HepG2 (cell line): Measurements from ENCODE around the gene THADA. TPM values are rescaled to one million over a fixed set of nuclear protein-coding genes. Genes with fewer than 3 reads are reported as not detected.
A peak's percentile ranks its signal among the peaks of the same experiment; 100 is the strongest.

Experiments
- ATAC-seq: fragments of 200-7000 bp; cut with Tn5 transposase; 3 replicates; pipeline ENCODE4 v1.9.1; 2020; ENCODE audit warnings: mild to moderate bottlenecking, moderate library complexity
- BruUV-seq: library from RNA; stranded (reverse); fragments of 400-500 nt; replicated peaks from 2 replicates; lab custom pipeline; 2021; lab: Mats Ljungman, UMichigan
- CTCF ChIA-PET: fragments of 300-600 bp; formaldehyde crosslinking; extraction: SDS; loops from one replicate; lab custom pipeline; 2021; ENCODE audit warnings: low total read pairs, inconsistent platforms, low intra/inter-chr PET ratio; lab: Yijun Ruan, JAX
- POLR2A ChIA-PET: fragments of 350-600 bp; sonication (Branson Sonifier 250); formaldehyde crosslinking; loops from one replicate; lab custom pipeline; 2020; ENCODE audit warnings: antibody characterized with exemption, inconsistent platforms; lab: Yijun Ruan, JAX
- DNase-seq: peaks from one replicate; pipeline ENCODE4 v3.0.0-alpha.2; 2015; ENCODE audit warnings: low spot score
- FAIRE-seq: peaks from 3 replicates; lab custom pipeline; 2011; peaks lifted over from hg19 to GRCh38; lab: Jason Lieb, UNC
- H2AFZ ChIP-seq: one replicate; pipeline ENCODE4 v1.6.1; 2011; ENCODE audit warnings: low read length, inconsistent platforms
- H3K27ac ChIP-seq: fragments of 300-600 bp; 3 replicates; pipeline ENCODE4 v1.8.0; 2011; ENCODE audit warnings: mixed run types, mild to moderate bottlenecking, mixed read lengths, low read length, inconsistent platforms; ENCODE audit not compliant: insufficient read depth; ENCODE audit errors: extremely low read length
- H3K27me3 ChIP-seq, 2 experiments: fragments of 200-600 bp in 1 of 2; 2 replicates in 1 of 2; 3 replicates in 1 of 2; pipeline versions ENCODE4 v1.6.0 to v1.8.0; 2011; ENCODE audit warnings: low read length in 2 of 2, mild to moderate bottlenecking in 2 of 2, moderate library complexity in 2 of 2, inconsistent platforms in 1 of 2; ENCODE audit not compliant: insufficient read depth in 2 of 2, control insufficient read depth in 1 of 2
- H3K36me3 ChIP-seq, 2 experiments: fragments of 200-600 bp in 1 of 2; replicated peaks in 1 of 2; 2 replicates in 1 of 2; 3 replicates in 1 of 2; pipeline versions ENCODE4 v1.5.1 to v1.8.0; 2011; ENCODE audit warnings: low read length in 2 of 2, inconsistent platforms in 1 of 2; ENCODE audit not compliant: insufficient read depth in 2 of 2, control insufficient read depth in 1 of 2
- H3K4me1 ChIP-seq: 2 replicates; pipeline ENCODE4 v1.5.1; 2012; ENCODE audit warnings: low read length, inconsistent platforms; ENCODE audit not compliant: insufficient read depth
- H3K4me2 ChIP-seq: 2 replicates; pipeline ENCODE4 v1.6.0; 2011; ENCODE audit warnings: low read depth, low read length, inconsistent platforms
- H3K4me3 ChIP-seq, 3 experiments: fragments of 200-600 bp in 1 of 3; sonication (generic), shearing (Covaris generic) in 1 of 3; replicated peaks in 1 of 3; 2 replicates each; pipeline ENCODE4 v1.5.1; 2011 to 2016; ENCODE audit warnings: low read length in 3 of 3, inconsistent platforms in 2 of 3, low read depth in 2 of 3, mild to moderate bottlenecking in 2 of 3, control low read depth in 1 of 3, mixed read lengths in 1 of 3; ENCODE audit not compliant: insufficient read depth in 1 of 3
- H3K79me2 ChIP-seq: one replicate; pipeline ENCODE4 v1.6.1; 2011; ENCODE audit warnings: low read length, inconsistent platforms; ENCODE audit not compliant: insufficient read depth
- H3K9ac ChIP-seq: 2 replicates; pipeline ENCODE4 v1.6.0; 2011; ENCODE audit warnings: mild to moderate bottlenecking, low read depth, low read length, inconsistent platforms; ENCODE audit not compliant: insufficient read depth
- H3K9me3 ChIP-seq: 2 replicates; pipeline ENCODE4 v1.5.1; 2012; ENCODE audit warnings: mild to moderate bottlenecking, low read length
- H4K20me1 ChIP-seq: 2 replicates; pipeline ENCODE4 v1.6.0; 2011; ENCODE audit warnings: inconsistent platforms, mild to moderate bottlenecking, low read length, moderate library complexity; ENCODE audit not compliant: insufficient read depth
- CCDC6 ChIP-seq: sonication (generic); formaldehyde crosslinking; IDR thresholded peaks from 2 replicates; pipeline ENCODE4 v1.8.1; 2022; ENCODE audit warnings: mild to moderate bottlenecking, missing genetic modification reagents, moderate library complexity
- ELF1 ChIP-seq: sonication (generic); formaldehyde crosslinking; IDR thresholded peaks from 2 replicates; pipeline ENCODE4 v1.4.0; 2020; ENCODE audit warnings: missing genetic modification reagents
- GATAD1 ChIP-seq: IDR thresholded peaks from 2 replicates; pipeline ENCODE4 v1.6.1; 2016; ENCODE audit warnings: missing genetic modification reagents, missing compliant biosample characterization
- HNF4A ChIP-seq: sonication (generic); formaldehyde crosslinking; IDR thresholded peaks from 2 replicates; pipeline ENCODE4 v1.4.0; 2020; ENCODE audit warnings: missing genetic modification reagents
- JUND ChIP-seq: sonication (generic); formaldehyde crosslinking; IDR thresholded peaks from 2 replicates; pipeline ENCODE4 v1.8.0; 2022; ENCODE audit warnings: mild to moderate bottlenecking, missing genetic modification reagents
- NFYC ChIP-seq: IDR thresholded peaks from 2 replicates; pipeline ENCODE4 v1.6.1; 2016; ENCODE audit warnings: missing genetic modification reagents, missing compliant biosample characterization
- NKX3-1 ChIP-seq: sonication (generic); formaldehyde crosslinking; IDR thresholded peaks from 2 replicates; pipeline ENCODE4 v1.5.0; 2020; ENCODE audit warnings: missing genetic modification reagents
- TOPORS ChIP-seq: sonication (generic); formaldehyde crosslinking; IDR thresholded peaks from 2 replicates; pipeline ENCODE4 v1.8.0; 2023; ENCODE audit warnings: mild to moderate bottlenecking, missing genetic modification reagents
- ZMYM4 ChIP-seq: sonication (generic); formaldehyde crosslinking; IDR thresholded peaks from 2 replicates; pipeline ENCODE4 v1.8.1; 2023; ENCODE audit warnings: mild to moderate bottlenecking, missing genetic modification reagents
- ZNF101 ChIP-seq: sonication (generic); formaldehyde crosslinking; IDR thresholded peaks from 2 replicates; pipeline ENCODE4 v1.4.0; 2020; ENCODE audit warnings: mild to moderate bottlenecking, low read depth, missing genetic modification reagents, borderline replicate concordance
- ZNF17 ChIP-seq: sonication (generic); formaldehyde crosslinking; IDR thresholded peaks from 2 replicates; pipeline ENCODE4 v1.5.0; 2020; ENCODE audit warnings: mild to moderate bottlenecking, missing genetic modification reagents
- ZNF296 ChIP-seq: sonication (generic); formaldehyde crosslinking; conservative IDR thresholded peaks from 2 replicates; pipeline ENCODE4 v1.5.0; 2020; ENCODE audit warnings: mild to moderate bottlenecking, missing genetic modification reagents
- ZNF343 ChIP-seq: sonication (generic); formaldehyde crosslinking; IDR thresholded peaks from 2 replicates; pipeline ENCODE4 v1.4.0; 2020; ENCODE audit warnings: mild to moderate bottlenecking, missing genetic modification reagents
- ZNF550 ChIP-seq: sonication (generic); formaldehyde crosslinking; IDR thresholded peaks from 2 replicates; pipeline ENCODE4 v1.4.0; 2020; ENCODE audit warnings: mild to moderate bottlenecking, missing genetic modification reagents, borderline replicate concordance
- ZNF572 ChIP-seq: sonication (generic); formaldehyde crosslinking; IDR thresholded peaks from 2 replicates; pipeline ENCODE4 v1.5.1; 2020; ENCODE audit warnings: mild to moderate bottlenecking, missing genetic modification reagents
- ZNF7 ChIP-seq: IDR thresholded peaks from 2 replicates; pipeline ENCODE4 v1.6.1; 2016; ENCODE audit warnings: missing biosample characterization, missing genetic modification reagents
- WGBS: methylation state at CpG from one replicate; pipeline ENCODE4 v1.1.6; 2017; ENCODE audit warnings: low lambda C conversion rate; 5-methylcytosine and 5-hydroxymethylcytosine counted together
- in situ Hi-C: cut with HindIII; loops from 2 replicates; pipeline ENCODE4 v1.10.0; 2017; ENCODE audit warnings: low pct_unique_long_range_greater_than_20kb; ENCODE audit not compliant: extremely low pct_ligation_motif_present
- intact Hi-C: fragments of 100-400 bp; cut with micrococcal nuclease; formaldehyde crosslinking; loops from one replicate; pipeline ENCODE4 v1.10.0; 2022; ENCODE audit not compliant: unreplicated experiment
- polyA plus RNA-seq, 8 experiments: library from polyadenylated mRNA; depleted of rRNA in 3 of 8; stranded (reverse) in 7 of 8; unstranded in 1 of 8; fragments of >200 nt; fragmentation: Illumina TruSeq in 4 of 8; extraction: Trizol in 4 of 8; gene quantifications; 2 replicates each; pipeline versions ENCODE4 v1.2.1 to v1.2.3, GENCODE V29; 2011 to 2016; ENCODE audit warnings: low read depth in 4 of 8, missing spikeins in 1 of 8, mixed read lengths in 1 of 8; ENCODE audit not compliant: insufficient read depth in 1 of 8
- total RNA-seq, 5 experiments: library from RNA; depleted of rRNA; stranded (reverse); fragments of >200 nt; fragmentation: Illumina TruSeq; extraction: Trizol; gene quantifications; 2 replicates each; pipeline ENCODE4 v1.2.3, GENCODE V29; 2016; ENCODE audit warnings: low read depth in 1 of 5
- TF ChIP-seq, protein P1 (sequence below): sonication (generic); formaldehyde crosslinking; IDR thresholded peaks from 2 replicates; pipeline ENCODE4 v1.5.1; 2020; ENCODE audit warnings: missing genetic modification reagents, mild to moderate bottlenecking, borderline replicate concordance

Gene THADA
- total and polyA plus RNA-seq, 2 of the 13 experiments (the other 11 are each of a cell fraction or from before 2014, with no cell fraction given): 12.7 to 21.7 TPM

DNA sequence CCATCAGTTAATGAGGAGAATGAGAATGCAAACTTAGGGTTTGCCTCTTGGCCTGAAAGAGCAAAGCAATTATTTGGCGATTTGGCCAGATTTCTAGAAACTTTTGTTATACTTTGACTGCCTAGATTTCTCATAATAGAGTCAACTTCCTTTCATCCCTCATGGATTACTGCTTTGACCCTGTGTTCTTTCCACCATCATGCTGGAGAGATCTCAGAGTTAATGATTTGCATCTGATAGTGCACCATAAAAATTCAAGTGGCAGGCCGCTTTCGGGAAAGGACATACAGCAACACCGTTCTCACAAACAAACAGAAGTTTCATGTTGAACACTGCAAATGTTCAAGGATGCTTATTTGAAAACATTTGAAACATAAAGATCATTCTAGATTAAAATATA lies 225.7 kb downstream of the THADA start:
- CTCF ChIA-PET: no interaction called here
- DNase-seq (no peak), FAIRE-seq (no peak), ATAC-seq (no peak)
- Histone ChIP-seq H3K9ac (no peak overlapping the region), H3K9me3 (no peaks in the 10 kb centered on the region), H3K4me1 (peaks cover 89% of the 10 kb centered on the region), H3K36me3 (no peaks in the 10 kb centered on the region), H3K4me3 (no peak overlapping the region), H3K79me2 (no peaks in the 10 kb centered on the region), H2AFZ (no peak overlapping the region), H3K4me2 (no peak overlapping the region), H3K27ac (no peak overlapping the region), H4K20me1 (no peaks in the 10 kb centered on the region), H3K27me3 (no peaks in the 10 kb centered on the region)
- POLR2A ChIA-PET: no interaction called here
- in situ Hi-C loops (no loop called here), intact Hi-C loops (no loop called here)
- TF ChIP-seq CCDC6 (CRISPR knock-in tag) (no peak), ZNF550 (CRISPR knock-in tag) (no peak), GATAD1 (CRISPR knock-in tag) (no peak), TOPORS (CRISPR knock-in tag) (no peak), ELF1 (CRISPR knock-in tag) (no peak), ZNF343 (CRISPR knock-in tag) (0 out of 2 replicates have a peak, but pooled peaks have one; percentile 40), NKX3-1 (no peak), HNF4A (CRISPR knock-in tag) (no peak)
- WGBS: 95% methylated on average over 4 of the region's 4 CpGs
- no TSS peak for BruUV-seq

DNA sequence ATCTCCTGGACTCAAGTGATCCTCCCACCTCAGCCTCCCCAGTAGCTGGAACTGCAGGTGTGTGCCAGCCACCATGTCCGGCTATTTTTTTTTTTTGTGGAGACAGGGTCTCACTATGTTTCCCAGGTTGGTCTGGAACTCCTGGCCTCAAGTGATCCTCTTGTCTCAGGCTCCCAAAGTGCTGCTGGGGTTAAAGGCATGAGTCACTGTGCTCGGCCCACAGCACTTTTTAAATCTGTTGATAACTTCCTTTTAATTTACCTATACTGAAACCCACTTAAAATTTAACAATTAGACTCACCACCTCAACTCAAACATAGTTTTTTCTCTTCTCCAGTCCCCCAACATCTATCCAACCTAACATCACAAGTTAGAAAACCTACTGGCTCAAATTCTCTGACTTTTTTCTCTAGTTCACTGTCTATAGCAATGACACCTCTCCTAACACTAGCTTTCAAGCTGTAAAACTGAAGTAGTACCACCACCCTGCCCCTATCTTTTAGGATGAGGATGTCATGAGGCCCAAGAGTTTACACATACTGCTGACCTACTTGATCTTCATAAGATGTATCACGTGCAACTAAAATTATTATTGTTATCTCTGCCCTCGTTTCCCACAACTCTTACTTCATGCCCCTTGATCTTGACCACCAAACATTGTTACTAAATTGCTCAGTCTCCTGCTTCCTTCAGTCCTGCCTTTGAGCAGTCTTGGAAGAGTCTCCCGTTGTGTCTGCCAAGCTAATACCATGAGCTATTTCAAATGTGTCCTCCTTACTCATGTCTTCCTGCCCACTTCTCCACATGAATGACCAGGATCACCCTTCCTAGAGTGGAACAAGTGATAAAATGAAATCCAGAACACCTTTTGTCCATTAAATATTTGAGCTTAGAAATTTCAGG lies 227.1 kb downstream of the THADA start:
- no peak overlapping the region for H3K27ac ChIP-seq
- 96% methylated on average over 5 of the region's 5 CpGs for WGBS
- ATAC-seq (no peak), DNase-seq (no peak), FAIRE-seq (no peak)
- intact Hi-C loops: no loop called here
- no peak overlapping the region for H2AFZ ChIP-seq
- no peaks in the 10 kb centered on the region for H3K9me3 ChIP-seq
- peaks cover 75% of the 10 kb centered on the region for H3K4me1 ChIP-seq
- H3K27me3 ChIP-seq: no peaks in the 10 kb centered on the region
- ChIA-PET POLR2A (no interaction called here), CTCF (no interaction called here)
- in situ Hi-C loops: no loop called here
- BruUV-seq: no TSS peak
- H3K36me3 ChIP-seq: no peaks in the 10 kb centered on the region
- no peaks in the 10 kb centered on the region for H3K79me2 ChIP-seq
- no peak overlapping the region for H3K4me3 ChIP-seq
- H3K9ac ChIP-seq: no peak overlapping the region
- H3K4me2 ChIP-seq: no peak overlapping the region
- no peaks in the 10 kb centered on the region for H4K20me1 ChIP-seq
- TF ChIP-seq JUND (CRISPR knock-in tag) (no peak), ZNF296 (CRISPR knock-in tag) (no peak), ZNF7 (CRISPR knock-in tag) (no peak), NFYC (CRISPR knock-in tag) (no peak), ZNF572 (CRISPR knock-in tag) (no peak), ZNF17 (CRISPR knock-in tag) (no peak), ZMYM4 (CRISPR knock-in tag) (0 out of 2 replicates have a peak, but pooled peaks have one; percentile 14), ZNF101 (CRISPR knock-in tag) (no peak)
- TF ChIP-seq, protein P1, sequence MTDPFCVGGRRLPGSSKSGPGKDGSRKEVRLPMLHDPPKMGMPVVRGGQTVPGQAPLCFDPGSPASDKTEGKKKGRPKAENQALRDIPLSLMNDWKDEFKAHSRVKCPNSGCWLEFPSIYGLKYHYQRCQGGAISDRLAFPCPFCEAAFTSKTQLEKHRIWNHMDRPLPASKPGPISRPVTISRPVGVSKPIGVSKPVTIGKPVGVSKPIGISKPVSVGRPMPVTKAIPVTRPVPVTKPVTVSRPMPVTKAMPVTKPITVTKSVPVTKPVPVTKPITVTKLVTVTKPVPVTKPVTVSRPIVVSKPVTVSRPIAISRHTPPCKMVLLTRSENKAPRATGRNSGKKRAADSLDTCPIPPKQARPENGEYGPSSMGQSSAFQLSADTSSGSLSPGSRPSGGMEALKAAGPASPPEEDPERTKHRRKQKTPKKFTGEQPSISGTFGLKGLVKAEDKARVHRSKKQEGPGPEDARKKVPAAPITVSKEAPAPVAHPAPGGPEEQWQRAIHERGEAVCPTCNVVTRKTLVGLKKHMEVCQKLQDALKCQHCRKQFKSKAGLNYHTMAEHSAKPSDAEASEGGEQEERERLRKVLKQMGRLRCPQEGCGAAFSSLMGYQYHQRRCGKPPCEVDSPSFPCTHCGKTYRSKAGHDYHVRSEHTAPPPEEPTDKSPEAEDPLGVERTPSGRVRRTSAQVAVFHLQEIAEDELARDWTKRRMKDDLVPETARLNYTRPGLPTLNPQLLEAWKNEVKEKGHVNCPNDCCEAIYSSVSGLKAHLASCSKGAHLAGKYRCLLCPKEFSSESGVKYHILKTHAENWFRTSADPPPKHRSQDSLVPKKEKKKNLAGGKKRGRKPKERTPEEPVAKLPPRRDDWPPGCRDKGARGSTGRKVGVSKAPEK: no peak
